Stimulated activated CD8-positive, alpha-beta memory T cell treated with anti-CD3 and anti-CD28 coated beads, Interleukin-15, amount 100 ng/mL, for 48 hours (primary cell): ENCODE results near the gene CMKLR1.

ENCODE experiments used
- DNase-seq, 2 donors: peaks; one replicate each; pipeline ENCODE4 v3.0.0-alpha.2; 2020; ENCODE audit warnings: low read depth in 2 of 2

Gene CMKLR1, protein sequence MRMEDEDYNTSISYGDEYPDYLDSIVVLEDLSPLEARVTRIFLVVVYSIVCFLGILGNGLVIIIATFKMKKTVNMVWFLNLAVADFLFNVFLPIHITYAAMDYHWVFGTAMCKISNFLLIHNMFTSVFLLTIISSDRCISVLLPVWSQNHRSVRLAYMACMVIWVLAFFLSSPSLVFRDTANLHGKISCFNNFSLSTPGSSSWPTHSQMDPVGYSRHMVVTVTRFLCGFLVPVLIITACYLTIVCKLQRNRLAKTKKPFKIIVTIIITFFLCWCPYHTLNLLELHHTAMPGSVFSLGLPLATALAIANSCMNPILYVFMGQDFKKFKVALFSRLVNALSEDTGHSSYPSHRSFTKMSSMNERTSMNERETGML

DNA sequence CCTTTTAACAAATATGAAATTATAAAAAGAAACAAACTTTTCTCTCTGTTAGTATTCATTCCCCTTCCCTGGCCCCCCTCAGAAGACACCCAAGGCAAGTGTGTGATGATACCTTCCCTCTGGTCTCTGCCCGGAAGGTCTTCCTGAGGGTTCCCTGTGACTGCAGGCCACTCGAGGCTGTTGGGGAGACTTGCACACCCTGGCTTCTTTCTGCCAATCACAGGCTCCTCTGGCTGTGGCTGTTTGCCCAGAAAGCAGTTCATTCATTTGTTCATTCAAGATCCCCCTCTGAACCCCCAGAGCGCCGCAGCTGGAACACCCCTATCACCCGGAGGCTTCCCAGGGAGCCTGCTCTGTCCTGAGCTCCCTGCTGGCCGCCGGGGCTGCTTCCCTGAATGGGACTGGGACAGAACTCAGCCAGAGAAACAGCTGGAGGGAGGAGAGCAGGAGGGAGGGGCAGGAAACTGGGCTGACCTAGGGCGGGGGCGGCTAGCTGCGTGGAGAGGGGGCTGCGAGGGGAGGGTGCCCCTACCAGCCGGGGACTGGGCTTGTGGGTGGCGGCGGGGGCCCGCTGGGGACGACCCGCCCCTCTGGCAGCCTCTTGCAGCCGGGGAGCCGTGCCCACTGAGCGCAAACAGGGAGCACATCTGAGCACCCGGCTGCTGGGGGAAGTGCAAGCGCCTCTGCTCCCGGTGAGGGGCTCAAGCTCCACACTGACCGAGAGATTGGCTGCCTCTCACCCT, at the start of gene CMKLR1:
CMKLR1 (minus strand) TSS at position 397 of the 743 bp plus-strand sequence. CDS start 45,720 bp downstream, outside the sequence.
- DNase-seq = no peak

DNA sequence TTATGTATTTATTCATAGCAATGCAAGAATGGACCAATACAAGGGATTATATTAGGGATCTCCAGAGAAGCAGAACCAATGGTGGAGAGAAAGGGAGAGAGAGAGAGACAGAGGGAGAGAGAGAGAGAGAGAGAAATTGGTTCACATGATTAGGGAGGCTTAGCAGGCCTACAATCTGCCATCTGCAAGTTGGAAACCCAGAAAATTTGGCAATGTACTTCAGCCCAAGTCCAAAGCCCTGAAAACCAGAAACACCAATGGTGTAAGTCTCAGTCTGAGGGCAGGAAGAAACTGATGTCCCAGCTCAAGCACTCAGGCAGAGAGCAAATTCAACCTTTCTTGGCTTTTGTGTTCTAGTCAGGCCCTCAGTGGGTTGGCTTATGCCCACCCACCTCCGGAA, 48.7 kb upstream of the CMKLR1 start:
- no peak for DNase-seq

DNA sequence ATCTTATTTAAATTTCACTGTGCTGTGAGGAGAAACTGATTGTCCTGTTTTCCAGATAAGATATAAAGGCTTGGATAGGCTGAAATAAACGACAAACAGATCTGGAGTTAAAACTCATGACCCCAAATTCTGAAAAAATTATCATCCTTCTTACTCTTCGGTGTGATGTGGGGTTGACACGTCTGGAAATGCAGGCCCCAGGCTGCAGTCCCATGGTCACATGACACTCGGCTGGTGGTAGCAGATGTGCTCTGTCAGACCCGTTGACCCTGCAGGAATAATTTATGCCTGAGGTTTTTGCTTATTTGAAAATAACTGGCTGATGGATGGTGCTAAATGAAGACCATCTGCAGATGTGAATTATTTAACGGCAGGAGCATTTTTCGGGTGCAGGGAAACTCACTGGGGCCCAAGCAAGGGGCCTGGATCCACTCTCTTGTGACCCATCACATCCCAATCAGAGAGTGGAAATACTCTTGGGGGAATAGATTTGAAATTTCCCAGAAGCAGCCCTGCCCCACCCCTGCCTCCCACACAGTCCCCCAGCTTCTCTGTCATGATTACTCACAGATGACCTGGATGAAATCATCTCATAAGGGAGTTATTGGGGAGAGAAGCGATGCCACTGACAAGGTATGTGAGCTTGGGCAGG, 47.7 kb upstream of the CMKLR1 start:
- DNase-seq = no peak

DNA sequence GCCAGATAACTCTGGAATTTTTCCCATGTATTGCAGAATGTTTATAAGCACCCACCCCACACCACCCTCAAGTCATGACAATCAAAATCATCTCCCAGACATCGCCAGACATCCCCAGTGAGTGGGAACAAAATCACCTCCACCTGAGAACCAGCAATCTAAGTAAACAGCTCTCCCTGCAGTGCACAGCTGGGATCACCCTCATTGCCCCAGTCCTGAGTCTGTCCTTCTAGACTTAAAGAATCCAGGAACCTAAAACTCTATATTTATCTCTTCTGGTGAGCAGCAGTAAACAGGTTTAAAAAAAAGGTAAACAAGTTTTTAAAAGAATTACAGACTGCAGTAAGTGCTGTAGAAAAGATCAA, 43.3 kb upstream of the CMKLR1 start:
- no peak for DNase-seq

DNA sequence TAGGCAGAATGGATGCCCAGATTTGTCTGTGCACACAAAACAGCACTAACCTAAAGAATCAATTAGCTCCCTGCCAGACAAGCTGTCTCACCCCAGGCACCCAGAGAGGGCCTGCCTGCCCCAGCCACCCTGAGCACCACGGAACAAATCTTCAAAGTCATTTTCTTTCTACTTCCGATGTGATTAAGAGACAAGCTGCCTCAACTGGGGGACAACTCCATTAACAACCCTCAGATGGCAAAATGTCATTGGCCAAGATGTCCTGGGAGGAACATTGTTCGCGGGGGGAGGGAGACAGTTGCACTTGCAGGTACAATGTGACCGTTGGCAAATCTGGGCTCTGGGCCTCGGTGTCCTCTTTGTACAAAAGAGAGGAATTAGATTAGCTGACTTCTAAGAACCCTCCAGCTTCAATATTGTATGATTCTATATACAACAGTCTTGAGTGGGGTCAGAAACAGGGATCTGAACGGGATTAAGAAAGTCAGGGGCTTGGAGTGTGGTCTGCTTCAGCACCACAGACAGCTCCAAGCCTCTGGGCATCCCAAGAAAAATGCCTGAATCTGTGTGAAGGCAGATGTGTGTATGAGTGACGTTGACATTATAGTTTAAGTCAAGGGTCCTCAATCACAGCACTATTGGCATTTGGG, 42.8 kb upstream of the CMKLR1 start:
- DNase-seq = no peak

DNA sequence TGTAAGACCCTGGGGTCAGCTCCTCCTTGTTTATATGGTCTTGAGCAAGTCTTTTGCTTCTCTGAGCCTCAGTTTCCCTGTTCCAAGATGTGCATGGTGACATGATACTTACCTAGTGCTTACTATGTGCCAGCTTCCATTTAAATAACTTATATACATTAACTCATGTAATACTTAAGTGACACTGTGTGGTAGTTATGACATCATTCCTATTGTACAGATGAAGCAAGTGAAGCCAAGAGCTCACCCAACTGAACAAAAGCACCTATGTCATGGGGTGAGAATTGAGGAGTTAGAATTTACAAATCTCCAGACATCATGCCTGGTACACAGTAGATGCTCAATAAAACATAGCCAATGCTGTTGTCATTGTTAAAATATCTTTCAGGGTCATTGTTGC, 41.3 kb upstream of the CMKLR1 start:
- no peak for DNase-seq

DNA sequence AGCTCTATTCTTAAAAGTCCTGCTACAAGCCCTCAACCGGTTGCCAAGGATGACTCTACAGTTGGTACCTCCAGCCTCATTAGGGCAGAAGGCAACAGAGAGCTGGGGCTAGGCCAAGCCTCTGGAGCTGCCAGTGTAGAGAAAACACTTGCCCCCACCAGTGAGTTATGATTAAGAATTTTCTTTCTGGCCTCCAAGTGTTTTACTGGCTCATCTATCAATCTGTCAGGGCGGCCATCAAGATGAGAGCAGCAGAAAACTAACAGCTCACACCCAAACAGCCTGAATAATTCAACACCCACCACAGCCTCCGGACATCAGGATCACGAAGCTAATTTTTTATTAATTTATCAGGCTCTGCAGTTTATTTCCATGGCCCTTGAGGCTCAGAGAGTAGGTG, 40.7 kb upstream of the CMKLR1 start:
- DNase-seq = no peak

DNA sequence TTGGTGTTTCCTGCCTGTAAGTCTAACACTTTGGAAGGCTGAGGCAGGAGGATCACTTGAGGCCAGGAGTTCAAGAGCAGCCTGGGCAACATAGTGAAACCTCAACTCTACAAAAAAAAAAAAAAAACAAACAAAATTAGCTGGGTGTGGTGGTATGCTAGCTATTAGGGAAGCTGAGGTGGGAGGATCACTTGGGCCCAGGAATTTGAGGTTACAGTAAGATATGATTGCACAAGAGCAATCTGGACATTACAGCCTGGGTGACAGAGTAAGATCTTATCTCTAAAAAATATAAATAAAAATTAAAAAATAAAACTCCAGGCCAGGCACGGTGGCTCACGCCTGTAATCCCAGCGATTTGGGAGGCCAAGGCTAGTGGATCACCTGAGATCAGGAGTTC, 39.8 kb upstream of the CMKLR1 start:
- no peak for DNase-seq

DNA sequence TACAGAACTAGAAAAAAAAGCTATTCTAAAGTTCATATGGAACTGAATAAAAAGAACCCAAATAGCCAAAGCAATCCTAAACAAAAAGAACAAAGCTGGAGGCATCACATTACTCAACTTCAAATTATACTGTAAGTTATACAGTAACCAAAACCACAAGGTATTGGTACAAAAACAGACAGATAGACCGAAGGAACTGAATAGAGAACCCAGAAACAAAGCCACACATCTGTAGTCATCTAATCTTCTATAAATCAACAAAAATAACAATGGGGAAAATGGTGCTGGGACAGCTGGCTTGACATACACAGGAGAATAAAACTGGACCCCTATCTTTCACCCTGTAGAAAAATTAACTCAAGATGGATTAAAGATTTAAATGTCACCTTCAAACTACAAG, 38.1 kb upstream of the CMKLR1 start:
- no peak for DNase-seq

DNA sequence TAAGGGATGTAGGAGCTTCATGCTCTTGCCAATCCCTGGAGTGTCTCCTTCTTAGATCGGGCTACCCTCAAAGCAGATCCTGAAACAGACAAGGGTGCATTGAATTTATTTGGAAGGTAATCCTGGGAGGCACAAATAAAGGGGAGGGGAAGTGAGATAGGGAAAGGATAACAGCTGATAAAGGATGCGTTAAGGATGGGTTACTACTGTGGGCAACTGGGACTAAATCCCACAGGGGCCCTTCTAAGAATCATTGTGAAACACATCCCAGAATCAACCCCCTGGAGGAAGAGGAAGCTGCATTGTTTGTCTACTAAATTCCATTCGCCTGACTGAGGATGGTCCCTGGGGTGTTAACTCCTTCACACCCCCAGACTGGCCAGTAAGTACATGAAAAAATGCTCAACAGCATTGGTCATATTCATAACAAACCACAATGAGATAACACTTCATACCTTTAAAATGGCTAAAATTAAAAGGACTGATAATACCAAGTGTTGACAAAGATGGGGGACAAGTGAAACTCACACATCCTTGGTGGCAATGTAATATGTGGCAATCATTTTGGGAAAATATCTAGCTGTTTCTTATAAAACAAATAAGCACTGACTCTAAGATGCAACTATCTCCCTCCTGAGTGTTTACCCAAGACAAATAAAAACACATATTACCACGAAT, 37.0 kb upstream of the CMKLR1 start:
- no peak for DNase-seq

DNA sequence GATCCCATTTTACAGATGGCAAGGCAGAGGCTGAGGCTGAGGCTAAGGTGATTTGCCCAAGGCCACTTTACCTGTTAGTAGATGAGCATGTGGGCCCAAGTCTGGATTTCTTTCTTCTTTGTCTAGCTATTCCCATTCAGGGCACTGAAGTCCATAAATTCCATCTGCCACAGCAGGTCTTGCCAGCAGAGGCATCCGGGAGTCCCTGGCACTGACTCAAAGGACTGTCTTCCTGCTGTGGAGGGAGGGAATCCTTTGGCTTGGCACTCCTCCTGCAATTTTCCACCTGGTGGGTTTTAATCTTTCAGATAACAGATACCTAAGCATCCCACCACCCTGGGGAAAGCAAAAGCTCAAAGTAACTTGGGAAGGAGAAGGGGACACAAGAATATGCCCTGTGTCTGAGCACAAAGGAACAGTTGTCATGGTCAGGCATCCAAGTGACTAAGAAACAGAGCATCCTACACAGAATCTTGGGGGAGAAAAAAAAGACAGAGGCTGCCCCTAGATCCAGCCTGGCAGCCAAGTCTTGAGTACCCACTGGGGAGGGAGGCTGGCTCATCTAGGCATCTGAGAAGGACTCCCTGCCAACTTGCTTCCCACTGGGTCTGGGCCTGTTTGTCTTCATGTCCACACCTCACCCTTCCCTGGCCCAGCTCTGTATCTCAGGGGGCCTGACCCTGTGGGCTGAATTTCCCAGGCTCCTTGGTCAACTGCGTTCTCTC, 35.6 kb upstream of the CMKLR1 start:
- DNase-seq = no peak

DNA sequence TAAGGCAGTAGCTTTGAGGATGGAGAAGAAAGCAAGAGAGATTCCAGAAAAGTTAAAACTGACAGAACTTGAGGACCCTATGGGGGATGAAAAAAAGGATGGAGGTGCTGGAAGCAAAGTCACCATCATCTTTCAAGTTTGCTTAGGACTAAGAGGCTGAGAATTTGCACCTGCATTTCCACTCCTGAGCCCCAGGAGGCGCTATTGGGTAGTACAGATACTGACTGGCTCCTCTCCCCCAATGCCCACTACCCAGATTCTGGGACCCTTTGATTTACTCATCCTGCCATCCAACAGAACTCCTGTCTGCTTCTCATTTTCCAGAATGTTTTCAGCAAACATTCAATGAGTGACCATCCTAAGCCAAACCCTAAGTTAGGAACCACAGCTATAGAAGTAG, 34.0 kb upstream of the CMKLR1 start:
- DNase-seq = no peak

DNA sequence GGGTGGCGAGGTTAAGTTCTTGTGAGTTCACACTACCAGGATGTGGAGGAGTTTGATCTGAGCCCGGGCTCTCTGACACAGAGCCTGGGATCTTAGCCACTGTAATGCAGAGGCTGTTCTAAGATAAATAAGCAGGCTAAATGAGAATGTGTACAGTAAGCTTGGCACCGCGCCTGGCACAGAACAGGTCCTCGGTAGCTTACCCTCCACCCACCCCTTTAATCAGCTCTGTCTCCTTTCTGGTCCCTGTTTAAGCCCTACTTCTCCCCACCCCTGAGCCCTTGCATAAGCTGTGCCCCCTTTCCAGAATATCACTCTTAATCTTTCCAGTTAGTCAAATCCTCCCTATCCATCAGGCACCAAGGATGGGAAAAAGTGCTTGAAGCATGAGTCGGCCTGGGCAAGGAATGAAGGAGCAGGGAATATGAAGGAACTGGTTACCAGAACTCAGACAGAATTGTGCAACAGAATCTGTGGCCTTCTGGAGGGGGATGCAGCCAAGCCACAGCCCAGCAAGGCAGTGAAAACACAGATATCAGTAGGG, 32.8 kb upstream of the CMKLR1 start:
- no peak for DNase-seq

DNA sequence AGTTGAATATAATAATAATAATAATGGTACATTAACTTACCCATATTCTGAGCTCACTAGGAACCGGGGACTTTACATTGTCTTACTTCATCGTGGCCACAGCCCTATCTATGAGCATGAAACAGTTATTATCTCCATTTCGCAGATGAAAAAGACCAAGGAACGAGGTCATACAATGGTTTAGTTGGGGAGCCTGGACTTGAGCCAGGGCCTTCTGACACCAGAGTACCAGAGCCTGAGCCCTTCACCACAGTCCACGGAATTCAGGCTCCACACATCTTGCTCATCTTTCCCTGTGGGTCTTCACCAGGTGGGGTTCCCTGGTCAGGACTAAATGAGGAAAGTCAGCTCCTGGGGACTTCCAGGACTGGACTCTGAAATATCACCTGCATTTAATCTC, 31.3 kb upstream of the CMKLR1 start:
- no peak for DNase-seq

DNA sequence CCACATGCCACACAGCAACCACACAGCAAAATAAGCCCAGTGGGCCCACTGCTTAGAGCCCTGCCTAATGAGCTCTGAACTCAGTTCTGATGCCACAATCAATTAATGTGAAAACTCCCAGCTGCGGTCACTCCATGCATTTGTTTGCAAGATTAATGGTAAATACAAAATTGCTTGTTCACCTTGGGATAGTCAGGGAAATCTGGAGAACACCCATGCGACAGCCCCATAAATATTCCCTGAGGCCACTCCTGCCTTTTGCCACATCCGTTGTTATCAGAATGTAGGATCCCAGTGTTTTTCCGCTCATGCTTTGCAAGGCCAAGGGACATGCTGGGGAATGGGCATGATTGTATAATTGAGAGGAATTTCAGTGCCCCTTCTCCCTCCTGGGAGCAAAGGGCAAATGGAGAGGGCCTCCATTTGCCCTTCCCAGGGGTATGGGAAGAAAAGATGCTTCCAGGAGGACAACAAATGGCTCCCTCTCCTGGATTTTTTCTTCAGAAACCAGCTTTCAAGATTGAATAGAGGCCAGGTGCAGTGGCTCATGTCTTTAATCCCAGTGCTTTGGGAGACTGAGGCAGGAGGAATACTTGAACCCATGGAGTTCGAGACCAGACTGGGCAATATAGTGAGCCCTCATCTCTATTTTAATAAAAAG, 30.8 kb upstream of the CMKLR1 start:
- DNase-seq = no peak

DNA sequence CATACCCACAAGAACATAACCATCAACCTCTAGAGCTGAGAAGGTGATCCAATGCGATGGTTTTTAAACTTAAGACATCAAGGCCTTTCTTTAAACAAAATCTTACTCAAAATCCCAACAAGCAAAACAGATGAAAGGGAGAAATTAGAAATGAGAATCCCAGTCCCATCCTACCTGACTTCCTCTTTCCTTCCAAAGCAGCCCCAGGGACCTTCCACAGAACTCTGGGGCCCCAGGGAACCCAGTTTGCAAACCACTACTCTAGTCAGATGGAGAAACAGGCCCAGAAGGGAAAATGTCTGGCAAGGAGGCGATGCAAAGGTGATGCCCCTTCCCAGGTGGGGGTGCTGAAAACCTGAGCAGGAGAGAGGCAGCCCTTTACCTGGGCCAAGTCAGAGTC, 29.0 kb upstream of the CMKLR1 start:
- DNase-seq = no peak

DNA sequence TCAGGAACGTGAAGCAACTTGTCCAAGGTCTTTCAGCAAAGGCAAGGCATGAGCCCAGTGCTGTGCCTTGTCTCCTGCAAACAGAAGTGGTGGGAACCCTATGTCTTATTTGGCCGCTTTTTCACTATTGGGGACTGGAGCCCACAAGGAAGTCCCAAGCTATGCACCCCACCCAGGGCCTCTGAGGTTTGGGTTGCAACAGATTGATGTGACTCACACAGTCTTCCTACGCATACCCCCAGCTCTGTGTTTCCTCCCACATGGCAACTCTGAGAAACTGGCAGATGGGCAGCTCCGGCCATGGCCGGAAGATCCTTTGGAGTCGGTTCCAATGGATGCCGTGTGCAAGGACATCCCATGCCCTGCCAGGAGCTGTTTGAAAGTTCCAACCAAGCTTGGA, 28.3 kb upstream of the CMKLR1 start:
- DNase-seq = no peak

DNA sequence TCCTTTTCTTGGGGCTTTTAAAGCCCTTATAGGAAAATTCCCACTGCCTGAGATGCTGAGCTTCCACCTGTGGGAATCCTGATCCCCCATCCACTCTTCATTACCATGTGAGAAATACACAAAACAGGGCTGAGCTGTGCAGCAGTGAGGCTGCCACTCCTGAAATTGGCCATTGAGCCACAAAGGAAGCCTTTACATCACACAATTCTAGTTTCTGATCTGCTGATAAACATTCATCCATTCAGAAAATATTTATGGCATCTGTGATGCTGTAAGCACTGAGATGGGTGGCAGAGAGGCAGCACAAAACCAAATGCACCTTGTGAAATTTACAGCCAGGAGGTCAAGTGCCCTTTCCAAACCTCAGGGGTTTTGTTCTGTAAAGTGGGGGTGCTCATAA, 26.2 kb upstream of the CMKLR1 start:
- no peak for DNase-seq

DNA sequence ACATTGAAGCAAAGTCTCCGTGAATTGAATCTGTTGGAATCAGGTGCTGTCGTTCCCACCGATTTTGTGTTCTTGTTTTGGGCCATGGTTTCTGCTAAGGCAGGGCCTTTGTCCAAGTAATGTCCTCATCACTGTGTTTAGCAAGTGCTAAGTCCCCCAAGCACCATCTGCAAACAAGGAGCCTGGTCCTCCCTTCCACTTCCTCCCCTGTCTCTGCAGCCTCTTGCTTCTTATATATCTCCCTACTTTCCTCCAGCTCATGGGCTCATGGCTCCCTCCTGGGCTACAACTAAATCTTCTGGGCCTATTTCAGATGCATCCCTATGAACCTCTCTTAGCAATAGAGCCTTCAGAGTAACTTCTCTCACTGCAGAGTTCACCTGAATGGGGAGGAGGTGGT, 25.8 kb upstream of the CMKLR1 start:
- no peak for DNase-seq

DNA sequence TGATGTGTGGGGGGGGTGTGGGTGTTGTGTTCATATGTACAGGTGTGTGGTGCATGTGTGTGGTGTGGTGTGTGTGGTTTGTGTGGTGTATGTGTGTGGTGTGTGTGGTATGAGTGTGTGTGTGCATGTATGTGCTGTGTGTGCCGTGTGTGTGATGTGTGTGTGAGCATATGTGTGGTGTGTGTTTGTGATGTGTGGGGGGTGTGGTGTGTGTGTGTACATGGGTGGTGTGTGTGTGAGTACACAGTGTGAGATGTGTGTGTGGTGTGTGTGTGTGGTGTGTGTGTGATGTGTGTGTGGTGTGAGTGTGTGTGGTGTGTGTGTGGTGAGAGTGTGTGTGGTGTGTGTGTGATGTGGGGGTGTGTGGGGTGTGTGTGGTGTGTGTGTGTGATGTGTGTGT, 24.5 kb upstream of the CMKLR1 start:
- DNase-seq = no peak
